HS-5 (cell line): ENCODE measurements around the gene SHFL.

Experiments used
- DNase-seq: peaks from one replicate; pipeline ENCODE4 v3.0.0-alpha.2; 2012; ENCODE audit warnings: low read depth

SHFL gene

DNA sequence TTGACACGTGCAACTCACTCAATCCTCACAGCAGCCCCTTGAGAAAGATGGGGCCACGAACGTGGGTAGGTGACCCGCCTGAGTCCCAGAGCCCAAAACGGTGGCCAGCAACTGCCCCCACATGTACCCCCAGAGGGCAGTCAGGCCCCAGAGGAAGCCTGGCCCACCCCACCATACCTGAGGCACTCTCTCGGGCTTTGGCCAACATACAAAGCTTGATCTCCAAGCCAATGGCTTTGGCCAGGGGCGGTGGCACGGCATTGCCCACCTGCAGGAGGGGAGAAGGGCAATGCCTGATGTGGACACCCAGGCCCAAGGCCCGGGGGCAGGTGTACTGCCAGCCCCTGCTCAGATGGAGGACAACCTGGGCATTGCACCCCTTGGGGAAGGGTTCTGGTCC, 47.9 kb downstream of the SHFL start:
- no peak for DNase-seq

DNA sequence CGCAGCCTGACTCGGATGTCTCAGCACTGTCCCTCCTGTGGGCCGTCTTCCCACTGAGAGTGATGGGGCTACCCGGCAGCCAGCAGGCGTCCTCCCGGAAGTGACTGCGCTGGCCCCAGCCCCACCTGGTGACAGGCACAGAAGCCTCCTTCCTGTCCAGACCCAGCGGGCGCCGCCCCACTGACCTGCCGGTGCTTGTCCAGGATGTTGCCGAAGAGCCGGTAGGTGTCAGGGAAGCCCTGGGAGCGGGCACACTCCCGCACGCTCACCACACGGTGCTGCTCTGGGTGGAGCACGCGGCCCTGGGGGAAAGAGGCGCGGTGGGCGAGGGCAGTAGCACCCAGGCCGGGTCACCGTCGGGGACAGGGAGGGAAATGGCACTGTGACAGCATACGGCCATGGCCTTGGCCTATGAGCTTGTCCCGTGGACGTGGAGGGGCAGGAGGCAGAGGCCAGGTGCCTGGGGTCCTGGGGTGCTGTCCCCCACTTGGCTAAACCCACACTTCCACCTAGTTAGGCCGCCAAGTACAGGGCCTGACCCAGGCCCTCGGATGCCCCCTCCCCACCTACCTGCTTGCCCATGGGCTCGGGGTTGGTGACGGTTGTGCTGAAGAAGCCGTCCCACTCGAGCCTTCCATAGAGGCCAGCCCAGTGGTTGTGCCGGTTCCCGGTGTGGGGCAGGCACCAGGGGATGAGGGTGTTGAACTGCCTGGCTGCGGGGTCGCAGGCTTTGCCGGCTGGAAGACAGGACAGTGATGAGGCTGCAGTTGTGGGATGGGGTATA, 49.6 kb downstream of the SHFL start:
- DNase-seq = no peak

DNA sequence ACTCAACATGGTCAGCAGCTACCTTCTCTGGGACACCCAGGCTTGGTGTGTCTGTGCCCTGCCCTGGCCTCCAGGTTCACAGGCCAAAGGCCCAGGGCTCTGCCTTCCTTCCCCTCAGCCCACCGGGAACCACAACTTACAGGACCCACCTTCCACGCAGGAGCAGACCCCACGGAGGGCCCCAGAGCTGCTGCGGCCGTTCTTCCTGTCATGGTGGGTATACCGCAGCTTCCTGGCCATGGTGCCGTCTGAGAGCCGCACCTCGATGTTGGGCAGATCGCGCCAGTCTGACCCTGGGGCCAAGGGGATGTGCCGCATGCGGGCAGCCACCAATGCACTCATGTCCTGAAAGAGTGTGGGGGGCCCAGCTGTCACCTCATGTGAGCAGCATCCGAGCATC, 50.8 kb downstream of the SHFL start:
- DNase-seq = no peak

DNA sequence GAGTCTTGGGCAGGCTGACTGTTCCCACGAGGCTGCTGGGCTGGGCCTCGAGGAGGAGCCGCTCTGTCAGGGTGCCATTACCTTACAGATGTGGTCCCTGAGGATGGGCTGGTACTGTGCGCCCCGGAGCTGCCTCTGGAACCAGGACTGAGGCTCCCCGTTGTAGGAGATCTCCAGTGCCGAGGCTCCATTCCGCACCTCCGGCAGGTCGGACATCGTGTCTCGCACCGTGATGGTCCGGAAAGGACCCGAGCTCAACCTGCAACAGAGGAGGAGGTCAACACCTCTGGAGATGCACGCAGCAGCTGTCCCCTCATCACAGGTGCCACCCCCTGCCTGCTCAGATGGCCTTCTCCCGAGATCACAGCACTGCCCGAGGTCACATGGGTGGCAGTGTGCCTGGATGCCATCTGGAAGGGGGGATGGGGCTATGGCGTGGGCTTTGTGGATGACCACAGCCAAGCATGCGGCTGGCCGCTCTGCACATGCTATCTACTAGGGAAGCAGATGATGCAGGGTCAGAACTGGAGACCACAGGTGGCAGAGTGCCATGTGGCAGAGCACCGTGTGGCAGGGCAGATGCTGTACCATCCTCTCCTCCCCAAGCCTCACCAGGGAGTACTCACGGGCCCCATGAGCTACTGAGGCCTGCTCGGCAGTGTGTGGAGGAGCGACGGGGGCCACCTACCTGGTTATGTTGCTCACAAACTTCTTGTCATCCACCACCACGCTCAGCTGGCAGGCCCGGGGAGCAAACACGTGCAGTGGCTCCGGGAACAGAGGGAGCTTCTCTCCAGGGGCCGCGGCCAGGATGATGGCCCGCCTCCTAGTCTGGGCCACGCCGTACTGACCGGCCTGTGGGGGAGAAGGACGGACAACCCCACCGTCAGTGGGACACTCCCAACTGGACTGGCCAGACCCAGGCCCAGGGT, 51.9 kb downstream of the SHFL start:
- DNase-seq = no peak

DNA sequence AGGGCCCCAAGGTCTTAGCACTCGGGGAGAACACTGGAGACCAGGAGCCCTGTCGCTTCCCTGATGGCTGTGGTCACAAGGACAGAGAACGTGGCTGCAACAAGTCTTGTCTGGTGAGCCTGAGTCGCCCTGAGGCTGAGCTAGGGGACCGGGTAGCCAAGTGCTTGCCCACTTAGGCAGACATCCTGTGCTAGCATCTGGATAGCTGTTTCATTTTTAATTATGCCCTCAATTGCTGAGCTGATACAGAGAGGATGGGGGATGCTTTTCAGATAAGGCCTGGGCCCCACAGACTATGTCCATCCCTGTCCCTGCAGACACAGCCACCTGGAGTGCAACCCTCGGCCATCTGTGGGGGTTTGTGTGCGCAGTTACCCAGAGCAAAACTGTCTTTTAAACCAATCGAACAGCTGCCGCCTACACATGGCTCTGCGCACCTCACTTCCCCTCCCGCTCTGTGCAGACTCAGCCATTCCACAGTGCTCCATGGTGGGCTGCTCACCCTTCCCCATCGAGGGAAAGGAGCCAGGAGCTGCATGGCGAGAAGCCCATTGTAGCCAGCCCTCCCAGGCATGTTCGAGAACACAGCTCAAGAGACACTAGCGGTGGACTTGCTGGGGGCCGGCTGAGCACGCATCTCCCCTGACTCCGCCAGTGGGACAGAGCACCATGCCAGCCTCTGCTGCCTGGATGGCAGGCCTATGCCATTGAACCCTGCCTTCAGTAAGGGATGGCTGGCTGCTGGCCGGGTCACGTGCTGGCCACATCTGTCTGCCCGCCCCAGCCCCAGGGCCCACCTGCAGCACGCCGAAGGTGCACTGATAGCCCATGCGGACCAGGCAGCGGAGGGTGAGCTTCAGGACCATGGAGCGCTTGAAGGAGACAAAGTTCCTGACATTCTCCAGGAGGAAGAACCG, 53.0 kb downstream of the SHFL start:
- DNase-seq = no peak

DNA sequence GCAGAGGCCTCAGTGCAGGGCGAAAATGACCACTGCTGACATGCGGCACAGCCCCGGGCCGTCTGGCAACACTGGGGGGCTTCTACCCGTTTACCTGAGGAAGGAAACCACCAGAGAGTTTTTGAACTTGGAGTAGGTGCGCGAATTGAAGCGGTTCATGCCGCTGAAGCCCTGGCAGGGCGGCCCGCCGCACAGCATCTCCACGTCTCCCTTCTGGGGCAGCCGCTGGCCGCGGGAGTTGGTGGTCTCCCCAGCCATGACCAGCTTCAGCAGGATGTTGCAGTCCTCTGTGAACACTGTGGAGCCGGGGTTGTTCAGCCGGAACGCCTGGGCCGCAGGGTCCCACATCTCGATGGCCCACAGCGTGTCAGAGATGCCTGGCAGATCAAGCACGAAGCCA, 53.8 kb downstream of the SHFL start:
- DNase-seq = no peak

DNA sequence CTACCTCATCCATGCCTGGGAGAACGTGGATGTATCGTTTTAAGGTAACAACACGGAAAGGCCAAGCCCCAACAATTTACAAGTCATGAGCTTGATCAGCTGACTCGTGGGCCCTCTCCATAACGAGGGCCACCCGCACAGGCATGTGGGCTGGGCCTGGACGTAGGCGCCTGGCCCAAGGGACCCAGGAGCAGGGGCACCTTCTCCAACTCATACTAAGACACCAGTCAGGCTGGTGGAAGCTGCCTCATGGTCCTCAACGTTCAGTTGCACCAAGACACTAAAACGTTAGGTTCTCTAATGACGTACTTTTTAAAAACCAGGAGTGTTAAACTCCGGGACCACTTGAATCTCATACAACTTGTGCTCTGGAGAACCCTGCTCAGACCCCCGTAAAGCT, 55.4 kb downstream of the SHFL start:
- DNase-seq = no peak

DNA sequence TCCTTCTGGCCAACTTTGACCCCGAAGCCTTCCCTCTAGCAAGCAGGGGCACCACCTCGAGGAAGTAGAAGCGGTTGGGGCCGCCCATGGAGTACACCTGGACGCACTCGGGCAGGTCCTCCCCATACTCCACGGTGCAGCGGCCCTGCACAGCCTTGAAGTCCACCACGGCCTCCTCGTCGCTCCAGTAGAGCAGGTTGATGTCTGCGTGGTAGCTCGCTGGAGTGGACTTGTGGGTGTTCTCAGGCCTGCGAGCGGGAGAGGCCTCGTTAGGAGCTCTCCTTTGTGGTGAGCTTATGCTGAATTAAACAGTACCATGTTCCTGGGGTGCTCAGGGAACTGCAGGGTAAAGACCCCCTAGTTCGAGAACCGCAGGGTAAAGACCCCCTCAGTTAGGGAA, 55.9 kb downstream of the SHFL start:
- DNase-seq = no peak
